ENCODE data around the gene USP3.

- TF ChIP-seq ARNTL (CRISPR knock-in tag; IDR thresholded peaks at IDR 0.05; ENCODE audit: borderline replicate concordance, low read depth) (no peak), SNAI2 (CRISPR knock-in tag; IDR thresholded peaks at IDR 0.05) (no peak), RARB (CRISPR knock-in tag; IDR thresholded peaks at IDR 0.05) (no peak)
These were observed 34.5 kb downstream of the USP3 start for GRCh38 chr15:63538876-63539275.

All from SK-N-SH treated with all-trans-retinoic acid at 6 μM for 48 hours (cell line).